Pons (tissue), 1 donor: ENCODE measurements around the gene KCTD3.

Source experiments
- DNase-seq: peaks from one replicate; pipeline ENCODE4 v3.0.0-alpha.2; 2016; ENCODE audit warnings: low spot score

Gene KCTD3

DNA sequence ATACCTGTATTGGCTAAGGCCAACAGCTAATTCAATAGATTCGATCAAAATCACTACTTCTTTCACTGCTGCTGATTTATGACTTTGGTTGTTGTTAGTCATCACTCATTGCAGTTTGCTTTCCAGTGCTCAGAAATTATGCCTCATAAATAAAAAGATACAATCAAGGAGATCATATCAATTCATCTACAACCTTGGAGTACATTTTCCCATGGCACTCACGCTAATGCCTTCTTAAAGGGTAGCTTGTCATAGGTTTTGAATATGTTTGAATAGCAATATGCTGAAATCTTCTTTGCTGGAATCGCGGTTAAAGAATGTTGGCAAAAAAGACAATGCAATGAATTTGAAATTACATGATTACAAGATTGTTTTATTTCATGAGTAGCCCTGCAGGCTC lies 89.9 kb downstream of the KCTD3 start:
- no peak for DNase-seq

GRCh38 chr1:215660259-215660658 lies 93.2 kb downstream of the KCTD3 start:
- no peak for DNase-seq

DNA sequence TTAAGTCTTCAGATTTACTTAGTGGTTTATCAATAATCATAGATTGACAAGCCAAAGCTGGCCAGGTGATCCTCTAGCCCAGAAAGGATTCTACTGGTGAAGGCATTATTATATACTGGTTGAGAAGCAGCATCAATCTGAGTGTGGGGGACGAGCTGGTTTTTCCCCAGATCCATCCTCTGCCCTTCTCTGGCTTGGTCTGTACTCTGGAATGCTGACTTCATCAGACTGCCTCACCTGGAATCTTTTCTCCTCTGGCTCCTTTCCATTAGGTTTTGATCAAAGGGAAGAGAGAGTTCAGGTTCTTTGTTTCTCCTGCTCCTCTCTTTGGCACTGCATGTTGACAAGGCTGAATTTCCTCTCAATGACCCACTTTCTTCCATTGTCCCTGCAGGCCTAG lies 93.9 kb downstream of the KCTD3 start:
- DNase-seq = no peak

DNA sequence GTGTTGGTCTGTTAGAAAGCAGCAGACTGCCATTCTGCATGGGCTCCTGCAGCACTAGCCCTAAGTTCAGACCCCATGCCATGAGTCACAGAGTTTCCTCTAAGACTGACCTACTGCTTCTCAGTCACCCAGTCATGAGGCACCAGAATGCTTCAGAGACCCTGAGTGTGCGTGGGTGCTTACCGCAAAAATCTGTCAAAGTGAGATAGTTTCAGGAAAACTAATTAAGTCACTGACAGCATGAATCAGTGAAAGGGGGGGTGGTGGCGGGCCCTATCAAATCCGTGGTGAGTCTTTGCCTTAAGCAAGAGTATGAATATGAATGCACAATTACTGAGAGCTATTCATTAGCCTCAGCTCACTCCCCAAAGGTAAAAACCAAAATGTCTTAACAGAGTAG lies 98.1 kb downstream of the KCTD3 start:
- no peak for DNase-seq

DNA sequence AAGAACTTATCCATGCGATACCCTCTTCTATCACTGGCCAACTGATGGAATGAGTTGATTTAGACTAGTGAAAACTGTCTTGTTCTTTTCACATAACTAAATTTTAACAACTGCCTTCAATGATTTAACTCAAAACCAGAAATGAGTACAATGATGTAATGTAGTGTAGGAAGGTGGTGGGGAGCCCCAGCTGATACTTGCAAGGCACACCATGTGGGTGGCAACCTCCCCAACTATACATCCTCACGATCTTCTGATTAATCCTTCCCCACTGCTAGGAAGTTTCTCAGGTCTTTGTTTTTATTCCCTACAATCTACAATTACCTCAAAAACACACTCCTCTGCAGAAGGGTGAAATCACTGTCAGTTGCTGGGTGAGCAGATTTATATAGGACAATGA lies 100.7 kb downstream of the KCTD3 start:
- DNase-seq = no peak

DNA sequence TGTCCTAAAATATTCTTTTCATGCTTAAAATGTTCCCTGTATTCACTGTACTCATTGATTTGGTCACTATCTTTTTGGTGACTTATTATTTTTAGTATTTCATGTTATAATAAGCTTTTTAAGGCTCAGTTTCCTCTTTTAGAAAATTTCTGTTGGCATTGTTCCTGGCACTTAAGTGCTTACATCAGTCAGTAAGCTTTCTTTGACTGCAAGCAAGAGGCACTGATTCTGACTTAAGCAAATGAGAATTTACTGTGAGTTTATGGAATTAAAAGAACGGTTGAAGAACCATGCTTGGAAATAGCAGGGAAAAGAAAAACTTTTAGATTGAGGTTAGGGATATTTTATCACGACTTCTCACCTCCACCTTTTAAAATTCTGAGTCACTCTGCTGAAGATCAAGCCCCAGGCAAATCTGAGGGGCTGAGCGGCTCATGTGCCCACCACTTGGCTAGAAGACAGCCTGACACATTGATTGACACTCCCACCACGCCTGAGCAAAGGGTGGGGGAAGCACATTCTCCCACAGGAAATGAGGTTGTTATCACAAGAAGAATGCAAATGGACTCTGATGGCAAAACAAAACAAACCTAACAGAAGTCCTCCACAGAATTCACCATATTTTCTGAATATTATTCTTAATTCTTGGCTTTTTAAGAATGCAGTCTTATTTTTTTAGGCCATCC lies 102.8 kb downstream of the KCTD3 start:
- no peak for DNase-seq
